A549 (cell line): ENCODE data around the gene UQCRH. TPM values are rescaled to one million over a fixed set of nuclear protein-coding genes. Genes with fewer than 3 reads are reported as not detected.

Source experiments
- ATAC-seq, 2 experiments: fragments of 200-7000 bp in 1 of 2; fragments of >200 bp in 1 of 2; cut with Nextera tagmentation in 1 of 2; cut with Tn5 transposase in 1 of 2; 3 replicates each; pipeline versions ENCODE4 v1.8.0 to v1.9.1; 2018 to 2020; ENCODE audit warnings: mild to moderate bottlenecking in 1 of 2, moderate library complexity in 1 of 2
- CTCF ChIA-PET: fragments of 300-600 bp; sonication (Branson Sonifier 250); formaldehyde crosslinking; extraction: SDS; loops from one replicate; lab custom pipeline; 2021; ENCODE audit warnings: antibody characterized with exemption, inconsistent platforms; lab: Yijun Ruan, JAX
- POLR2A ChIA-PET: fragments of 350-600 bp; formaldehyde crosslinking; extraction: SDS; loops from one replicate; lab custom pipeline; 2021; ENCODE audit warnings: antibody characterized with exemption, inconsistent platforms; lab: Yijun Ruan, JAX
- DNase-seq, 2 experiments: peaks; one replicate each; pipeline versions ENCODE4 v3.0.0 to v3.0.0-alpha.2; 2011 to 2016; ENCODE audit warnings: low read depth in 1 of 2, low spot score in 1 of 2
- FAIRE-seq: peaks from 2 replicates; lab custom pipeline; 2011; peaks lifted over from hg19 to GRCh38; lab: Jason Lieb, UNC
- H3K27ac ChIP-seq, 2 experiments: fragments of >200 bp; sonication (Bioruptor Twin); formaldehyde crosslinking; 3 replicates each; pipeline ENCODE4 v1.5.1; 2016 to 2017
- H3K4me1 ChIP-seq: fragments of >200 bp; sonication (Bioruptor Twin); formaldehyde crosslinking; 3 replicates; pipeline ENCODE4 v1.6.1; 2016
- H3K4me2 ChIP-seq: fragments of >200 bp; sonication (Bioruptor Twin); formaldehyde crosslinking; 3 replicates; pipeline ENCODE4 v1.6.1; 2016
- H3K4me3 ChIP-seq: fragments of >200 bp; sonication (Bioruptor Twin); formaldehyde crosslinking; 3 replicates; pipeline ENCODE4 v1.5.1; 2016
- H3K9me3 ChIP-seq: fragments of >200 bp; sonication (Bioruptor Twin); formaldehyde crosslinking; 3 replicates; pipeline ENCODE4 v1.6.1; 2016
- BHLHE40 ChIP-seq: IDR thresholded peaks from 2 replicates; pipeline ENCODE4 v1.6.1; 2012; ENCODE audit warnings: low read depth, low read length, inconsistent platforms
- CHD4 ChIP-seq: fragments of 200-600 bp; sonication (generic); IDR thresholded peaks from 2 replicates; pipeline ENCODE4 v1.6.1; 2016; ENCODE audit warnings: antibody characterized with exemption, mild to moderate bottlenecking, borderline replicate concordance
- EHF ChIP-seq: fragments of 250-450 bp; sonication (Bioruptor Pico); IDR thresholded peaks from 2 replicates; pipeline ENCODE4 v1.5.0; 2020; ENCODE audit warnings: mild to moderate bottlenecking
- EP300 ChIP-seq, 2 experiments: fragments of >200 bp; sonication (Bioruptor Twin); formaldehyde crosslinking; IDR thresholded peaks; 2 replicates in 1 of 2; 3 replicates in 1 of 2; pipeline ENCODE4 v1.6.1; 2016 to 2017
- FOSL2 ChIP-seq, 2 experiments: fragments of 450-650 bp in 1 of 2; fragments of >200 bp in 1 of 2; sonication (Bioruptor Twin) in 1 of 2; formaldehyde crosslinking; IDR thresholded peaks; 2 replicates each; pipeline versions ENCODE4 v1.5.0 to v1.6.1; 2016 to 2020; ENCODE audit warnings: mild to moderate bottlenecking in 1 of 2, moderate library complexity in 1 of 2
- FOXS1 ChIP-seq: fragments of 250-450 bp; sonication (Bioruptor Pico); IDR thresholded peaks from 2 replicates; pipeline ENCODE4 v1.5.0; 2020; ENCODE audit warnings: mild to moderate bottlenecking, moderate library complexity
- HDAC2 ChIP-seq: fragments of 200-600 bp; sonication (generic); IDR thresholded peaks from 2 replicates; pipeline ENCODE4 v1.6.1; 2016
- HEYL ChIP-seq: fragments of 250-450 bp; sonication (Bioruptor Pico); IDR thresholded peaks from 2 replicates; pipeline ENCODE4 v1.8.0; 2021; ENCODE audit warnings: mild to moderate bottlenecking, moderate library complexity
- HMGXB4 ChIP-seq: fragments of 250-450 bp; sonication (Bioruptor Pico); IDR thresholded peaks from 2 replicates; pipeline ENCODE4 v1.5.0; 2021; ENCODE audit warnings: mild to moderate bottlenecking, moderate library complexity, borderline replicate concordance
- HOXA7 ChIP-seq: fragments of 250-450 bp; sonication (Bioruptor Pico); IDR thresholded peaks from 2 replicates; pipeline ENCODE4 v1.5.0; 2020; ENCODE audit warnings: mild to moderate bottlenecking, moderate library complexity
- HOXB13 ChIP-seq: fragments of 250-450 bp; sonication (Bioruptor Pico); IDR thresholded peaks from 2 replicates; pipeline ENCODE4 v1.5.0; 2020; ENCODE audit warnings: low read depth, mild to moderate bottlenecking, moderate library complexity
- JUNB ChIP-seq: fragments of >200 bp; sonication (Bioruptor Twin); formaldehyde crosslinking; IDR thresholded peaks from 2 replicates; pipeline ENCODE4 v1.6.1; 2016
- MAFK ChIP-seq: fragments of 450-650 bp; IDR thresholded peaks from 2 replicates; pipeline ENCODE4 v1.6.1; 2014; ENCODE audit not compliant: partially characterized antibody
- MAZ ChIP-seq: fragments of 150-350 bp; IDR thresholded peaks from 2 replicates; pipeline ENCODE4 v1.6.1; 2014; ENCODE audit warnings: antibody characterized with exemption, low read depth, low read length, borderline replicate concordance
- NPAS2 ChIP-seq: fragments of 250-450 bp; sonication (Bioruptor Pico); IDR thresholded peaks from 2 replicates; pipeline ENCODE4 v1.8.0; 2022; ENCODE audit warnings: mild to moderate bottlenecking, moderate library complexity, borderline replicate concordance
- PHF8 ChIP-seq: fragments of 200-600 bp; sonication (generic); IDR thresholded peaks from 2 replicates; pipeline ENCODE4 v1.6.1; 2016; ENCODE audit warnings: low read depth, mild to moderate bottlenecking, antibody characterized with exemption, moderate library complexity, borderline replicate concordance
- POLR2A ChIP-seq: IDR thresholded peaks from 2 replicates; pipeline ENCODE4 v1.6.1; 2012; ENCODE audit warnings: mild to moderate bottlenecking, low read length
- POLR2AphosphoS2 ChIP-seq: conservative IDR thresholded peaks from 2 replicates; pipeline ENCODE4 v1.6.1; 2012; ENCODE audit warnings: low read length, improper control_type of control experiment, inconsistent platforms
- RAD21 ChIP-seq, 2 experiments: fragments of >200 bp in 1 of 2; sonication (Bioruptor Twin) in 1 of 2; formaldehyde crosslinking in 1 of 2; IDR thresholded peaks in 1 of 2; conservative IDR thresholded peaks in 1 of 2; 2 replicates in 1 of 2; 3 replicates in 1 of 2; pipeline ENCODE4 v1.6.1; 2012 to 2018; ENCODE audit warnings: inconsistent platforms in 1 of 2
- RCOR1 ChIP-seq: fragments of 150-350 bp; IDR thresholded peaks from 2 replicates; pipeline ENCODE4 v1.6.1; 2014; ENCODE audit warnings: antibody characterized with exemption, low read length, low read depth
- REST ChIP-seq: fragments of 200-600 bp; sonication (generic); IDR thresholded peaks from 2 replicates; pipeline ENCODE4 v1.6.1; 2016; ENCODE audit warnings: antibody characterized with exemption, mild to moderate bottlenecking, moderate library complexity
- RNF2 ChIP-seq: fragments of 200-600 bp; sonication (generic); IDR thresholded peaks from 2 replicates; pipeline ENCODE4 v1.6.1; 2016; ENCODE audit warnings: low read depth, mild to moderate bottlenecking, antibody characterized with exemption, moderate library complexity, borderline replicate concordance
- TP53 ChIP-seq: fragments of 250-450 bp; sonication (Bioruptor Pico); IDR thresholded peaks from 2 replicates; pipeline ENCODE4 v1.5.0; 2021; ENCODE audit warnings: mild to moderate bottlenecking, moderate library complexity
- ZC3H11A ChIP-seq: fragments of 450-650 bp; IDR thresholded peaks from 2 replicates; pipeline ENCODE4 v1.6.1; 2014; ENCODE audit warnings: antibody characterized with exemption, mild to moderate bottlenecking
- ZFP36 ChIP-seq: fragments of 450-650 bp; IDR thresholded peaks from 2 replicates; pipeline ENCODE4 v1.6.1; 2014; ENCODE audit warnings: borderline replicate concordance; ENCODE audit not compliant: partially characterized antibody
- WGBS: methylation state at CpG from one replicate; pipeline ENCODE4 v1.1.6; 2017; ENCODE audit errors: missing lambda C conversion rate; 5-methylcytosine and 5-hydroxymethylcytosine counted together
- polyA plus RNA-seq, 4 experiments: library from polyadenylated mRNA; depleted of rRNA in 3 of 4; stranded (reverse); fragments of >200 nt; fragmentation: RNase III in 1 of 4; extraction: RNeasy Plus Mini Kit Qiagen cat#74134 plus additional on column Dnase treatment in 1 of 4; gene quantifications; 2 replicates in 3 of 4; 3 replicates in 1 of 4; pipeline ENCODE4 v1.2.3, GENCODE V29; 2011 to 2017
- TF ChIP-seq, protein P1 (sequence below): fragments of >200 bp; sonication (Bioruptor Twin); formaldehyde crosslinking; IDR thresholded peaks from 3 replicates; pipeline ENCODE4 v1.6.1; 2016

The UQCRH gene
- polyA plus RNA-seq, 2 of the 4 experiments (the other 2 are of a cell fraction), result 762 to 793 TPM

DNA sequence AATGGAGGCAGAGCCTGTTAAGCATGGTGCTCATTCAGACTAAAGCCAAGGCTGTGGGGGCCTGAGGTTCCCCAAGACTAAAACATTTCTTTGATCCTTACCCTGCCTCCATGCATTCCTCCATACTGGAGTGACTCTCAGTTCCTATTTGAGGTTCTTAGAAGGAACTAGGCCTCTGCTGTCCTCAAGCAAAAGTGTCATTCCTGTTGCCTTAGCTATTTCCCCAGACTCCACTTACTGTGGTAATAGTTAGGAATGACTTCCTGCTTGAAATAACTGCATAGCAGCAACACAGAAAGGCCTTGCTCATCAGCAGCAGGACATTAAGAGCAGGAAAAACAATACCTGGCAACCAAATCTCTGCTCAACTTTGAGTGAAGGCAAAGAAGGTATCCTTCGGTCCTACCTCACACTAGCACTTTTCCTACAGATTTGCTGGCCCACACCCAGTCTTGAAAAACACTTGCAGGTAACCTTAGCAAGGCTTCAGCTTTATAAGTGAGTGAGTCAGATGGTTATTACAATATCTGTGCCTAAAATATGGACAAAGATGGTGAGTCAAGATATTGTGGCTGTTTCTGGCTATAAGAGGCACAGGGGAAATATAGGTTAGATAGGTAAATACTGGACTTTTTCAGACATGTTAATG is 14.9 kb upstream of the UQCRH start:
- FAIRE-seq, result no peak
- TF ChIP-seq HMGXB4 (CRISPR knock-in tag) (no peak), FOSL2 (IDR thresholded peaks at IDR 0.05) (no peak), FOSL2 (CRISPR knock-in tag; IDR thresholded peaks at IDR 0.05) (no peak), EHF (CRISPR knock-in tag) (no peak), NPAS2 (CRISPR knock-in tag) (no peak), ZFP36 (no peak), TP53 (CRISPR knock-in tag) (no peak), ZC3H11A (no peak), POLR2A (no peak), HOXA7 (no peak), HOXB13 (no peak), CHD4 (no peak), HDAC2 (no peak), HEYL (CRISPR knock-in tag) (no peak), FOXS1 (CRISPR knock-in tag) (no peak), RCOR1 (no peak), RAD21 (conservative IDR thresholded peaks at IDR 0.05 in 1 of 2, IDR thresholded peaks at IDR 0.05 in 1 of 2) (no peak), JUNB (no peak)
- TF ChIP-seq, protein P1, sequence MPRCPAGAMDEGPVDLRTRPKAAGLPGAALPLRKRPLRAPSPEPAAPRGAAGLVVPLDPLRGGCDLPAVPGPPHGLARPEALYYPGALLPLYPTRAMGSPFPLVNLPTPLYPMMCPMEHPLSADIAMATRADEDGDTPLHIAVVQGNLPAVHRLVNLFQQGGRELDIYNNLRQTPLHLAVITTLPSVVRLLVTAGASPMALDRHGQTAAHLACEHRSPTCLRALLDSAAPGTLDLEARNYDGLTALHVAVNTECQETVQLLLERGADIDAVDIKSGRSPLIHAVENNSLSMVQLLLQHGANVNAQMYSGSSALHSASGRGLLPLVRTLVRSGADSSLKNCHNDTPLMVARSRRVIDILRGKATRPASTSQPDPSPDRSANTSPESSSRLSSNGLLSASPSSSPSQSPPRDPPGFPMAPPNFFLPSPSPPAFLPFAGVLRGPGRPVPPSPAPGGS, result no peak
- CTCF ChIA-PET, result interaction anchor here (2.7 kb wide), 1 partner anchor 8 kb away, joined by 7 read pairs; no protein-coding TSS in a partner anchor
- POLR2A ChIA-PET, result no interaction called here
- no peaks in the 10 kb centered on the region for H3K9me3 ChIP-seq
- DNase-seq, result no peak
- no peaks in the 10 kb centered on the region for H3K4me1 ChIP-seq
- 0 out of 6 replicates have a peak, but pooled peaks of 1 of the 2 experiments have one; percentile 16 for ATAC-seq
- 85% methylated on average over 1 of the region's 1 CpG for WGBS
- H3K4me3 ChIP-seq, result no peak overlapping the region
- H3K4me2 ChIP-seq, result no peak overlapping the region
- H3K27ac ChIP-seq, result no peak overlapping the region

GRCh38 chr1:46289134-46289494 is 14.4 kb upstream of the UQCRH start:
- Histone ChIP-seq H3K4me1 (no peaks in the 10 kb centered on the region), H3K4me3 (no peak overlapping the region), H3K9me3 (no peaks in the 10 kb centered on the region), H3K4me2 (no peak overlapping the region), H3K27ac (no peak overlapping the region)
- FAIRE-seq, result no peak
- CTCF ChIA-PET, result no interaction called here
- no peak for ATAC-seq
- POLR2A ChIA-PET, result no interaction called here
- no peak for DNase-seq
- 99% methylated on average over 5 of the region's 5 CpGs for WGBS
- TF ChIP-seq RCOR1, result no peak

DNA sequence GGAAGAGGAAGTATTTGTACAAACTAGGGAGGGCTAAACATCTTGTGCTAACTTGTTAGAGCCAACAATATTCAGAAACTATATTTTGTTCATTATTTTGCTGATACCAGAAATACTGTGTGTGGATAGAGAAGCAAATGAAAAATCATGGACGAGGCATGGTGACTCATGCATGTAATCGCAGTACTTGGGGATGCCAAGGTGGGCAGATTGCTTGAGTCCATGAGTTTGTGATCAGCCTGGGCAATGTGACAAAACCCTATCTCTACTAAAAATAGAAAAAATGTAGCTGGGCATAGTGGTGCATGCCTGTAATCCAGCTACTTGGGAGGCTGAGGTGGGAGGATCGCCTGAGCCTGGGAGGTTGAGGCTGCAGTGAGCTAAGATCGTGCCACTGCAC is 13.5 kb upstream of the UQCRH start:
- POLR2A ChIA-PET, result no interaction called here
- no peaks in the 10 kb centered on the region for H3K9me3 ChIP-seq
- TF ChIP-seq EP300 (IDR thresholded peaks at IDR 0.05), result no peak
- TF ChIP-seq RNF2, result no peak
- no peak for TF ChIP-seq ZC3H11A
- TF ChIP-seq NPAS2 (CRISPR knock-in tag), result no peak
- no peak for TF ChIP-seq REST
- TF ChIP-seq FOSL2 (IDR thresholded peaks at IDR 0.05), result no peak
- no peak; the same call in 1 of the 2 replicates for TF ChIP-seq FOSL2 (CRISPR knock-in tag; IDR thresholded peaks at IDR 0.05)
- TF ChIP-seq PHF8, result no peak
- no peak for TF ChIP-seq MAZ
- no peak for TF ChIP-seq POLR2AphosphoS2
- no peak for TF ChIP-seq EHF (CRISPR knock-in tag)
- no peak for TF ChIP-seq BHLHE40
- no peak for TF ChIP-seq MAFK
- no peak for TF ChIP-seq CHD4

More for the DNA sequence above, 13.5 kb upstream of the UQCRH start:
- WGBS, result 84% methylated on average over 4 of the region's 4 CpGs
- H3K4me1 ChIP-seq, result no peaks in the 10 kb centered on the region
- CTCF ChIA-PET, result no interaction called here
- H3K27ac ChIP-seq, result no peak overlapping the region
- no peak overlapping the region for H3K4me3 ChIP-seq
- DNase-seq (no peak), ATAC-seq (no peak), FAIRE-seq (no peak)
- H3K4me2 ChIP-seq, result no peak overlapping the region
